Tibial nerve (tissue), 4 donors: ENCODE data around the gene KIF1B. TPM values are rescaled to one million over a fixed set of nuclear protein-coding genes. Genes with fewer than 3 reads are reported as not detected.

Experiments
- DNase-seq, 2 donors: peaks; one replicate each; pipeline ENCODE4 v3.0.0-alpha.2; 2019; ENCODE audit warnings: low spot score in 2 of 2
- H3K27ac ChIP-seq, 4 donors: fragments of 200-600 bp; sonication (generic) in 3 of 4; one replicate each; pipeline ENCODE4 v1.5.1; 2017 to 2019; ENCODE audit warnings: mild to moderate bottlenecking in 1 of 4
- H3K27me3 ChIP-seq, 2 donors: fragments of 200-600 bp; sonication (generic) in 1 of 2; one replicate each; pipeline versions ENCODE4 v1.5.1 to v1.6.0; 2017 to 2019
- H3K36me3 ChIP-seq, 3 donors: fragments of 200-600 bp; sonication (generic); one replicate each; pipeline ENCODE4 v1.5.1; 2018 to 2019
- H3K4me1 ChIP-seq, 4 donors: fragments of 200-600 bp; sonication (generic) in 3 of 4; one replicate each; pipeline ENCODE4 v1.5.1; 2017 to 2019
- H3K4me3 ChIP-seq, 4 donors: fragments of 200-600 bp; sonication (generic) in 3 of 4; one replicate each; pipeline ENCODE4 v1.5.1; 2017 to 2019; ENCODE audit warnings: mild to moderate bottlenecking in 1 of 4, moderate library complexity in 1 of 4
- H3K9me3 ChIP-seq, 4 donors: fragments of 200-600 bp; sonication (generic) in 3 of 4; one replicate each; pipeline ENCODE4 v1.5.1; 2017 to 2019
- EP300 ChIP-seq, 2 donors: sonication (generic); formaldehyde crosslinking; IDR thresholded peaks; one replicate each; pipeline ENCODE4 v1.6.1; 2017; ENCODE audit warnings: antibody characterized with exemption in 2 of 2, mild to moderate bottlenecking in 1 of 2
- POLR2A ChIP-seq, 2 donors: fragments of 450-650 bp; IDR thresholded peaks; one replicate each; pipeline ENCODE4 v1.6.1; 2017; ENCODE audit warnings: antibody characterized with exemption in 2 of 2, mild to moderate bottlenecking in 2 of 2, moderate library complexity in 2 of 2
- WGBS, 2 donors: methylation state at CpG; one replicate each; pipeline ENCODE4 v1.1.5; 2018; 5-methylcytosine and 5-hydroxymethylcytosine counted together
- total RNA-seq, 4 donors: library from RNA; depleted of rRNA; stranded (reverse); fragments of >200 nt; gene quantifications; one replicate each; pipeline ENCODE4 v1.1.0, GENCODE V29; 2016
- TF ChIP-seq, protein P1 (sequence below), 5 experiments: fragments of 200-600 bp in 3 of 5; fragments of 450-650 bp in 2 of 5; sonication (generic) in 3 of 5; IDR thresholded peaks; one replicate each; pipeline ENCODE4 v1.5.1; 2016 to 2019; ENCODE audit warnings: antibody characterized with exemption in 5 of 5, mild to moderate bottlenecking in 3 of 5, moderate library complexity in 2 of 5

Gene KIF1B
- total RNA-seq, 4 donors from 2014 or later: 50.6 to 76.2 (median 66.0) TPM

DNA sequence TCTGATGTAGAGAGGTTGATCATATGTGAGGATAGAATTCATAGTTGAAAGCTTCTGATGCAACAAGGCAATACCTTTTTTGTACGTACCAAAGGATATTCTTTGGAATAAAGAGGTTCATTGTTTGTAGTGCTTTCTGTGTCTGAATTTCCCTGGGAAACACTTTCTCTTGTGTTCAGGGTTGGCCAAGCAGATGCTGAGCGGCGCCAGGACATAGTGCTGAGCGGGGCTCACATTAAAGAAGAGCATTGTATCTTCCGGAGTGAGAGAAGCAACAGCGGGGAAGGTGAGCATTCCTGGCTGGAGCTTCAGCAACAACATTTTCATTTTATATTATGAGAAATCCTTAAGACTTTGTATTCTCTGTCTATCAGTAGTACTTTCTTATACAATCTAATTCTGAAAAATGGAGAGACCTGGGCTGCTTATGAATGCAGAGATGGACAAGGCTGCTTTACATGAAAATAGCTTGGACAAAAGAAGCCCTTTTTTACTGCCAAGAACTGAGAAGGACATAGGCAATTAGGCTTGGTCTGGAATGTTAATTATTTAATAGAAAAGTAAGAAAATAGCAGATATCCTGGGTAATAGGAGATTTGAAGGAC is 85.2 kb downstream of the KIF1B start:
- peaks cover 0 to 74% (median 0%) of the 10 kb centered on the region in 3 donors for H3K36me3 ChIP-seq
- H3K27me3 ChIP-seq: no peaks in the 10 kb centered on the region
- H3K27ac ChIP-seq: peak overlapping the region in 2 of 4 donors; percentile 20 to 37
- TF ChIP-seq, protein P1, sequence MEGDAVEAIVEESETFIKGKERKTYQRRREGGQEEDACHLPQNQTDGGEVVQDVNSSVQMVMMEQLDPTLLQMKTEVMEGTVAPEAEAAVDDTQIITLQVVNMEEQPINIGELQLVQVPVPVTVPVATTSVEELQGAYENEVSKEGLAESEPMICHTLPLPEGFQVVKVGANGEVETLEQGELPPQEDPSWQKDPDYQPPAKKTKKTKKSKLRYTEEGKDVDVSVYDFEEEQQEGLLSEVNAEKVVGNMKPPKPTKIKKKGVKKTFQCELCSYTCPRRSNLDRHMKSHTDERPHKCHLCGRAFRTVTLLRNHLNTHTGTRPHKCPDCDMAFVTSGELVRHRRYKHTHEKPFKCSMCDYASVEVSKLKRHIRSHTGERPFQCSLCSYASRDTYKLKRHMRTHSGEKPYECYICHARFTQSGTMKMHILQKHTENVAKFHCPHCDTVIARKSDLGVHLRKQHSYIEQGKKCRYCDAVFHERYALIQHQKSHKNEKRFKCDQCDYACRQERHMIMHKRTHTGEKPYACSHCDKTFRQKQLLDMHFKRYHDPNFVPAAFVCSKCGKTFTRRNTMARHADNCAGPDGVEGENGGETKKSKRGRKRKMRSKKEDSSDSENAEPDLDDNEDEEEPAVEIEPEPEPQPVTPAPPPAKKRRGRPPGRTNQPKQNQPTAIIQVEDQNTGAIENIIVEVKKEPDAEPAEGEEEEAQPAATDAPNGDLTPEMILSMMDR (IDR thresholded peaks at IDR 0.05): no peak
- no peak for TF ChIP-seq EP300 (IDR thresholded peaks at IDR 0.05)
- no peak for TF ChIP-seq POLR2A (IDR thresholded peaks at IDR 0.05)
- no peak for DNase-seq
- no peak overlapping the region for H3K4me3 ChIP-seq
- H3K9me3 ChIP-seq: no peaks in the 10 kb centered on the region
- H3K4me1 ChIP-seq: peaks cover 0 to 27% (median 0%) of the 10 kb centered on the region in 4 donors
- 48 to 52% methylated on average over 6 of the region's 6 CpGs for WGBS, 2 donors

GRCh38 chr1:10299151-10299550 is 88.8 kb downstream of the KIF1B start:
- Histone ChIP-seq H3K4me1 (peaks cover 0 to 27% (median 0%) of the 10 kb centered on the region in 4 donors), H3K27ac (peak overlapping the region in 1 of 4 donors; percentile 28), H3K9me3 (no peaks in the 10 kb centered on the region), H3K27me3 (no peaks in the 10 kb centered on the region), H3K4me3 (no peak overlapping the region), H3K36me3 (peaks cover 0 to 64% (median 0%) of the 10 kb centered on the region in 3 donors)
- no peak for DNase-seq
- 44 to 49% methylated on average over 1 of the region's 1 CpG for WGBS, 2 donors
- TF ChIP-seq EP300 (IDR thresholded peaks at IDR 0.05) (no peak), POLR2A (IDR thresholded peaks at IDR 0.05) (no peak)
- TF ChIP-seq, protein P1 (IDR thresholded peaks at IDR 0.05): no peak

GRCh38 chr1:10302416-10302815 is 92.0 kb downstream of the KIF1B start:
- H3K9me3 ChIP-seq: no peaks in the 10 kb centered on the region
- WGBS, 2 donors: 96 to 97% methylated on average over 6 of the region's 6 CpGs

DNA sequence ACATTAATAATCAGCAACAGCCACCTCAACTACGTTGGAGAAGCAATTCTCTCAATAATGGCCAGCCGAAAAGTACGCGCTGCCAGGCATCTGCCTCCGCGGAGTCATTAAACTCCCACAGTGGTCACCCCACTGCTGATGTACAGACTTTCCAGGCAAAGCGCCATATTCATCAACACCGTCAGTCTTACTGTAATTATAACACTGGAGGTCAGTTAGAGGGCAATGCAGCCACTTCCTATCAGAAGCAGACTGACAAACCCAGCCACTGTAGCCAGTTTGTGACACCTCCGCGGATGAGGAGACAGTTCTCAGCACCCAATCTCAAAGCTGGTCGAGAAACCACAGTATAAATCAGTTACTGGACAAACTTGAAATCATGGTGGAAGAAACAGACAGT is 93.9 kb downstream of the KIF1B start:
- no peak for DNase-seq
- Histone ChIP-seq H3K4me1 (peaks cover 0 to 29% (median 9%) of the 10 kb centered on the region in 4 donors), H3K36me3 (peaks cover 0 to 47% (median 0%) of the 10 kb centered on the region in 3 donors), H3K27me3 (no peaks in the 10 kb centered on the region), H3K9me3 (no peaks in the 10 kb centered on the region), H3K27ac (no peak overlapping the region), H3K4me3 (no peak overlapping the region)
- no peak for TF ChIP-seq EP300 (IDR thresholded peaks at IDR 0.05)
- TF ChIP-seq, protein P1 (IDR thresholded peaks at IDR 0.05): no peak
- TF ChIP-seq POLR2A (IDR thresholded peaks at IDR 0.05): no peak
- 91 to 92% methylated on average over 11 of the region's 11 CpGs for WGBS, 2 donors

More at GRCh38 chr1:10302416-10302815, 92.0 kb downstream of the KIF1B start:
- H3K4me3 ChIP-seq: no peak overlapping the region
- peaks cover 0 to 14% (median 0%) of the 10 kb centered on the region in 4 donors for H3K4me1 ChIP-seq
- H3K36me3 ChIP-seq: peaks cover 0 to 60% (median 0%) of the 10 kb centered on the region in 3 donors
- no peaks in the 10 kb centered on the region for H3K27me3 ChIP-seq
- no peak overlapping the region for H3K27ac ChIP-seq
- TF ChIP-seq EP300 (IDR thresholded peaks at IDR 0.05): no peak
- TF ChIP-seq, protein P1 (IDR thresholded peaks at IDR 0.05): no peak
- TF ChIP-seq POLR2A (IDR thresholded peaks at IDR 0.05): no peak
- DNase-seq: no peak

DNA sequence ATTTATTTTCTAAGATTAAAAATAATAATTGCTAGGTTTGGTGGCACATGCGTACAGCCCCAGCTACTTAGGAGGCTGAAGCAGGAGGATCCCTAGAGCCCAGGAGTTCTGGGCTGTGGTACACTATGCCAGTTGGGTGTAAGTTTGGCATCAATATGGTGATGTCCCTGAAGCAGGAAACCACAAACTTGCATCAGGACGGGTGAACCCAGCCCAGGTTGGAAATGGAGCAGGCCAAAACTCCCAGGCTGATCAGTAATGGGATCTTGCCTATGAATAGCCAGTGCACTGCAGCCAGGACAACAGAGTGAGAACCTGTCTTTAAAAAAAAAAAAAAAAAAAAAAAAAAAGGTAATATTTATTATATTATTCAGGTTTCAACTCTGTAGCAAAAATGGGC is 96.1 kb downstream of the KIF1B start:
- no peaks in the 10 kb centered on the region for H3K27me3 ChIP-seq
- H3K27ac ChIP-seq: no peak overlapping the region
- TF ChIP-seq, protein P1 (IDR thresholded peaks at IDR 0.05): no peak
- no peak for TF ChIP-seq EP300 (IDR thresholded peaks at IDR 0.05)
- TF ChIP-seq POLR2A (IDR thresholded peaks at IDR 0.05): no peak
- no peak for DNase-seq
- no peaks in the 10 kb centered on the region for H3K9me3 ChIP-seq
- peaks cover 0 to 54% (median 0%) of the 10 kb centered on the region in 3 donors for H3K36me3 ChIP-seq
- H3K4me1 ChIP-seq: peaks cover 0 to 30% (median 9%) of the 10 kb centered on the region in 4 donors
- H3K4me3 ChIP-seq: no peak overlapping the region
- 82 to 92% methylated on average over 2 of the region's 2 CpGs for whole genome bisulfite sequencing, 2 donors
